HepG2 (cell line): ENCODE data around the gene PRUNE1. TPM values are rescaled to one million over a fixed set of nuclear protein-coding genes. Genes with fewer than 3 reads are reported as not detected.

Experiments used
- ATM ChIP-seq: fragments of 450-650 bp; IDR thresholded peaks from 2 replicates; pipeline ENCODE4 v1.7.1; 2017; ENCODE audit warnings: mild to moderate bottlenecking, borderline replicate concordance
- CREBL2 ChIP-seq: sonication (generic); formaldehyde crosslinking; IDR thresholded peaks from 2 replicates; pipeline ENCODE4 v1.8.1; 2023; ENCODE audit warnings: missing genetic modification reagents, mild to moderate bottlenecking, borderline replicate concordance
- EEA1 ChIP-seq: sonication (generic); formaldehyde crosslinking; IDR thresholded peaks from 2 replicates; pipeline ENCODE4 v1.5.1; 2020; ENCODE audit warnings: mild to moderate bottlenecking, missing genetic modification reagents, borderline replicate concordance
- FOXO4 ChIP-seq: sonication (generic); formaldehyde crosslinking; conservative IDR thresholded peaks from 2 replicates; pipeline ENCODE4 v1.8.1; 2023; ENCODE audit warnings: missing genetic modification reagents
- GFI1 ChIP-seq: sonication (generic); formaldehyde crosslinking; IDR thresholded peaks from 2 replicates; pipeline ENCODE4 v1.5.0; 2020; ENCODE audit warnings: missing genetic modification reagents, mild to moderate bottlenecking, borderline replicate concordance
- GTF3A ChIP-seq: sonication (generic); formaldehyde crosslinking; conservative IDR thresholded peaks from 2 replicates; pipeline ENCODE4 v1.4.0; 2020; ENCODE audit warnings: mild to moderate bottlenecking, missing genetic modification reagents
- HOXA3 ChIP-seq: sonication (generic); formaldehyde crosslinking; IDR thresholded peaks from 2 replicates; pipeline ENCODE4 v1.5.0; 2020; ENCODE audit warnings: missing genetic modification reagents
- ISX ChIP-seq: sonication (generic); formaldehyde crosslinking; conservative IDR thresholded peaks from 2 replicates; pipeline ENCODE4 v1.5.0; 2020; ENCODE audit warnings: missing genetic modification reagents
- KLF6 ChIP-seq: IDR thresholded peaks from 2 replicates; pipeline ENCODE4 v1.8.0; 2016; ENCODE audit warnings: missing biosample characterization, missing genetic modification reagents
- NFYC ChIP-seq: IDR thresholded peaks from 2 replicates; pipeline ENCODE4 v1.6.1; 2016; ENCODE audit warnings: missing genetic modification reagents, missing compliant biosample characterization
- NPAS2 ChIP-seq: sonication (generic); formaldehyde crosslinking; IDR thresholded peaks from 2 replicates; pipeline ENCODE4 v1.8.0; 2022; ENCODE audit warnings: mild to moderate bottlenecking, missing genetic modification reagents, borderline replicate concordance
- NR2F2 ChIP-seq: IDR thresholded peaks from 2 replicates; pipeline ENCODE4 v1.6.1; 2012; ENCODE audit warnings: low read depth, inconsistent platforms, borderline replicate concordance
- NR2F6 ChIP-seq, 2 experiments: IDR thresholded peaks; 2 replicates each; pipeline ENCODE4 v1.6.1; 2016; ENCODE audit warnings: antibody characterized with exemption in 1 of 2, mild to moderate bottlenecking in 1 of 2
- RAD21 ChIP-seq: fragments of 450-650 bp; formaldehyde crosslinking; IDR thresholded peaks from 2 replicates; pipeline ENCODE4 v1.5.0; 2020; ENCODE audit warnings: mild to moderate bottlenecking
- RBM39 ChIP-seq: fragments of 200-400 bp; formaldehyde crosslinking; IDR thresholded peaks from one replicate; pipeline ENCODE4 v1.6.1; 2018; ENCODE audit warnings: antibody characterized with exemption, mild to moderate bottlenecking, low read depth, low read length; ENCODE audit not compliant: poor library complexity, severe bottlenecking
- TOE1 ChIP-seq: sonication (generic); formaldehyde crosslinking; IDR thresholded peaks from 2 replicates; pipeline ENCODE4 v1.4.0; 2020; ENCODE audit warnings: mild to moderate bottlenecking, missing genetic modification reagents
- ZBTB39 ChIP-seq: sonication (generic); formaldehyde crosslinking; IDR thresholded peaks from 2 replicates; pipeline ENCODE4 v1.5.0; 2020; ENCODE audit warnings: missing genetic modification reagents
- ZNF33A ChIP-seq: sonication (generic); formaldehyde crosslinking; IDR thresholded peaks from 2 replicates; pipeline ENCODE4 v1.5.1; 2020; ENCODE audit warnings: missing genetic modification reagents, mild to moderate bottlenecking, moderate library complexity, borderline replicate concordance
- ZNF510 ChIP-seq: sonication (generic); formaldehyde crosslinking; IDR thresholded peaks from 2 replicates; pipeline ENCODE4 v1.4.0; 2020; ENCODE audit warnings: low read depth, mild to moderate bottlenecking, missing genetic modification reagents
- ZNF552 ChIP-seq: sonication (generic); formaldehyde crosslinking; IDR thresholded peaks from 2 replicates; pipeline ENCODE4 v1.9.0; 2022; ENCODE audit warnings: missing genetic modification reagents, mild to moderate bottlenecking, borderline replicate concordance
- ZNF570 ChIP-seq: sonication (generic); formaldehyde crosslinking; IDR thresholded peaks from 2 replicates; pipeline ENCODE4 v1.4.0; 2020; ENCODE audit warnings: mild to moderate bottlenecking, missing genetic modification reagents, borderline replicate concordance
- ZNF652 ChIP-seq: IDR thresholded peaks from 2 replicates; pipeline ENCODE4 v1.6.1; 2016; ENCODE audit warnings: low read depth, borderline replicate concordance
- ZNF891 ChIP-seq: sonication (generic); formaldehyde crosslinking; IDR thresholded peaks from 2 replicates; pipeline ENCODE4 v1.5.0; 2020; ENCODE audit warnings: mild to moderate bottlenecking, missing genetic modification reagents
- polyA plus RNA-seq, 8 experiments: library from polyadenylated mRNA; depleted of rRNA in 3 of 8; stranded (reverse) in 7 of 8; unstranded in 1 of 8; fragments of >200 nt; fragmentation: Illumina TruSeq in 4 of 8; extraction: Trizol in 4 of 8; gene quantifications; 2 replicates each; pipeline versions ENCODE4 v1.2.1 to v1.2.3, GENCODE V29; 2011 to 2016; ENCODE audit warnings: low read depth in 4 of 8, missing spikeins in 1 of 8, mixed read lengths in 1 of 8; ENCODE audit not compliant: insufficient read depth in 1 of 8
- total RNA-seq, 5 experiments: library from RNA; depleted of rRNA; stranded (reverse); fragments of >200 nt; fragmentation: Illumina TruSeq; extraction: Trizol; gene quantifications; 2 replicates each; pipeline ENCODE4 v1.2.3, GENCODE V29; 2016; ENCODE audit warnings: low read depth in 1 of 5

The PRUNE1 gene
- total and polyA plus RNA-seq, 2 of the 13 experiments (the other 11 are each of a cell fraction or from before 2014, with no cell fraction given): 19.0 to 31.9 TPM

- peak; percentile 48; the same call in 1 of the 2 replicates for TF ChIP-seq EEA1
- no peak; the same call in 1 of the 2 replicates for TF ChIP-seq NFYC (CRISPR knock-in tag)
- TF ChIP-seq NR2F6 (IDR thresholded peaks at IDR 0.05): no peak
- no peak; the same call in 1 of the 2 replicates for TF ChIP-seq NR2F6 (CRISPR knock-in tag; IDR thresholded peaks at IDR 0.05)
- 0 out of 2 replicates have a peak, but pooled peaks have one; percentile 15 for TF ChIP-seq ISX
- no peak for TF ChIP-seq ZNF510 (CRISPR knock-in tag)
- TF ChIP-seq ZNF652 (CRISPR knock-in tag): no peak
- TF ChIP-seq RAD21: 0 out of 2 replicates have a peak, but pooled peaks have one; percentile 4
- peak; percentile 87; the same call in 1 of the 2 replicates for TF ChIP-seq GTF3A (CRISPR knock-in tag)
- TF ChIP-seq RBM39: peak; percentile 57
- TF ChIP-seq ZNF570 (CRISPR knock-in tag): no peak
- 0 out of 2 replicates have a peak, but pooled peaks have one; percentile 41 for TF ChIP-seq KLF6
- TF ChIP-seq ZNF891: peak; percentile 80; the same call in 1 of the 2 replicates
- no peak for TF ChIP-seq ZNF552
- TF ChIP-seq NPAS2 (CRISPR knock-in tag): 0 out of 2 replicates have a peak, but pooled peaks have one; percentile 42
- no peak for TF ChIP-seq FOXO4 (CRISPR knock-in tag)
- TF ChIP-seq ZNF33A: no peak
- no peak for TF ChIP-seq NR2F2
- TF ChIP-seq ZBTB39 (CRISPR knock-in tag): 0 out of 2 replicates have a peak, but pooled peaks have one; percentile 68
- no peak for TF ChIP-seq TOE1
- TF ChIP-seq HOXA3 (CRISPR knock-in tag): peak; percentile 81
- 0 out of 2 replicates have a peak, but pooled peaks have one; percentile 48 for TF ChIP-seq CREBL2
- peak; percentile 70; the same call in 1 of the 2 replicates for TF ChIP-seq GFI1 (CRISPR knock-in tag)
- TF ChIP-seq ATM: no peak
Observed at GRCh38 chr1:151008244-151009205, at the start of gene PRUNE1 (continued).
